HG03095 (cell line): ENCODE results near the gene ACBD5.

ENCODE experiments used
- ATAC-seq: cut with Tn5 transposase; IDR thresholded peaks from one replicate; pipeline ENCODE4 v1.9.1; 2021; ENCODE audit warnings: moderate library complexity; ENCODE audit not compliant: unreplicated experiment

Gene ACBD5

DNA sequence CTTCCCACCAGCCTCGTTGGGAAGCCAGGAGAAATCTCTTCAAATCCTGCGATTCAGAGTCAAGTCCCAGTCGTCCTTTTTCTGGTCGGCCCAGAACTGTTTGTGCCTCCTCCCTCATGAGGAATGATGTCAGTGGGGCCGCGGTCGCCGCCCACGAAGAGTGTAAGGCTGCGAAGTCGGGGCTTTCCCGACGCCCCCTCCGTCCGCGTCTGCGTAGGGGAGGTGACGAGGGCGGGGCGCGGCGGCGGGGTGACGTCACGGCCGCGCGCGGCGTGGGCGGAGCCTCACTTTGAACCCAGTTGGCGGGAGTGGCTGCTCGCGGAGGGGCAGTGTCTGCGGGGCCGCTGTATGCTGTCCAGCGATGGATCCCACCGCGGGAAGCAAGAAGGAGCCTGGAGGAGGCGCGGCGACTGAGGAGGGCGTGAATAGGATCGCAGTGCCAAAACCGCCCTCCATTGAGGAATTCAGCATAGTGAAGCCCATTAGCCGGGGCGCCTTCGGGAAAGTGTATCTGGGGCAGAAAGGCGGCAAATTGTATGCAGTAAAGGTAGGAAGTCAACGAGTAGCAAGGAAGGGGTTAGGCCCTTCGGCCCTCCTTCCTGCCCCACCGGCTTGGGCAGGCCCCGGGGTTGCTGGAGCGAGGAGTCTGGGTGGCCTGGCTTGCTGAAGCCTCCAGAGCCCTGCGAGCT lies 85.4 kb downstream of the ACBD5 start, which contains the start of gene MASTL:
Gene MASTL, plus strand, starts transcription at position 287 of the 689 bp plus-strand sequence. Its CDS starts 75 bp downstream, at position 362.
- ATAC-seq: peak; percentile 85

DNA sequence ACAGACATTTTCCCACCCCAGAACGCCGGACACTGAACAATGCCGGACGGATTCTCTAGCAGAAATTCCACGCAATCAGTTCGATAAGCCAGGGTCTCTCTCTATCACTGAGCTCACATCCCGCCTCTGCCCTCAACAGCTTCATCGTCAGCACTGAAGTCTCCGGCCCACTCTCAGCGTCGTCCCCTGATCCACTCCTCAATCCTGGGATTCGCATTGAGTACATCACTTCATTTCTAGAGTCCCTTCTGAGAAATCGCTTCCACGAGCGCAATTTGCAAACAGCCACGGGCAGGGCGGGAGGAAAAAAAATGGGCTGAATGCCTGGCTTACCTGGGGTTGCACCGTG lies 86.8 kb downstream of the ACBD5 start:
- peak; percentile 6 for ATAC-seq

DNA sequence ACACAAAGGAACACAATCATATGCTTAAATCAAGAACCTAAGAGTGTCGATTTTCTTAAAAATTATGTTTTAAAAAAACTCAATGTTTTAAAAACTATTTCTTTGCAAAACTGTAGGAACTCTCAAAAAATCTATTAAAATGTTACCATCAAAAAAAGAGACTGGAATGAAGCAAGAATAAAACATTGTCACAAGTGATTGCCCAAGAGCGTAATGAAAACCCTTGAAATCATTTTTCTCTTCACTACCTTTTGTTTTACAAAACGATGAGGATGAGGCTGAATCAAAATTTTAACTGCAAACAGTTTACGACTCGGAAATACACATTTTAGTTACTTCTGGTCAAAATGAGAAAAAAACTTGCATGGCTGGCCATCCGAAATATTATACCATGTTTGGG lies 87.3 kb downstream of the ACBD5 start:
- ATAC-seq: no peak

DNA sequence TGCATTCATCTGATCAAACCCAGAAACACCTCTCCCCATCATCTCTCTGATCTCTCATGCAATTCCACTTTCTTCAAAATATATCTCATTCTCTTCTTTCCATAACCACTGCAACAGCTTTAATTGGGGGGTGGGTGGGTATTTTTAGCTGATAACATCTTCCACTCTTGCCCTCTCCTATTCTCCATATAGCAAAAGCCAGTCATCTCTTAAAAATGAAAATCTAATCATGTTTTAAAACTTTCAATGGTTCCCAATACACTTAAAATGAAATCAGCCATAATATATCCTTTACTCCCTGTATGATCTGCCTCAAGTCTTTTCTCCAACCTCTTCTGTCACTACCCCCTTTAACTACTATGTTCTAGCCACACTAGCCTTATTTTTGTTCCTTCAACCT lies 87.9 kb downstream of the ACBD5 start:
- no peak for ATAC-seq

DNA sequence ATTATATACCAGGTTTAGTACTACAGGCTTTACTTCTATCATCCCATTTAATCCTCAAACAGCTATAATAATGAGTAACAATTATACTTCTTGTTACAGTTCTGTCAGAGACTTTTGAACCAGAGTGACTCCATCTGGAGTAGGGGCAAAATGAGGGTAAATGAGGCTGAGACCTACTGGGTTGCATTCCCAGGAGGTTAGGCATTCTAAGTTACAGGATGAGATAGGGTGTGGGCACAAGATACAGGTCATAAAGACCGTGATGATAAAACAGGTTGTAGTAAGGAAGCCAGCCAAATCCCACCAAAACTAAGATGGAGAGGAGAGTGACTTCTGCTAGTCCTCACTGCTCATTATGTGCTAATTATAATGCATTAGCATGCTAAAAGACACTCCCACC lies 90.3 kb downstream of the ACBD5 start:
- ATAC-seq: no peak

DNA sequence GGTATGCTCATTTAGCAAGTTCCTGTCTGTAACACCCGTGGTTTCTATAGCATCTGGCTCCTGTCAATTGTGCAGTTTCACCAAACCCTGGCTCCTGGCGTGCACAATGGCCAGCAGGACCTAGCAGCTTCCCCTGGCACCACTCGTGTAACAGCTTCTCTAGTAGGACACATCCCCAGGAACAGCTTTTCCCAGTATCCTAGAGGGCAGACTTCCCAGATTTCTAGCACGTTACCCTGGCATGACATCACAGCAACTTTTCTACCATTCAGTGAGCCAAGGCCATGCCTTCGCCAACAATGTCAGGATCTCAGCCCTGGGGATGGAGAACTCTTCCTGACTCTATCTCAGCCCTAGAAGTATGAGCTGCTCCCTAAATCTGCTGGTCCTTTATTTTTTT lies 92.9 kb downstream of the ACBD5 start:
- no peak for ATAC-seq

DNA sequence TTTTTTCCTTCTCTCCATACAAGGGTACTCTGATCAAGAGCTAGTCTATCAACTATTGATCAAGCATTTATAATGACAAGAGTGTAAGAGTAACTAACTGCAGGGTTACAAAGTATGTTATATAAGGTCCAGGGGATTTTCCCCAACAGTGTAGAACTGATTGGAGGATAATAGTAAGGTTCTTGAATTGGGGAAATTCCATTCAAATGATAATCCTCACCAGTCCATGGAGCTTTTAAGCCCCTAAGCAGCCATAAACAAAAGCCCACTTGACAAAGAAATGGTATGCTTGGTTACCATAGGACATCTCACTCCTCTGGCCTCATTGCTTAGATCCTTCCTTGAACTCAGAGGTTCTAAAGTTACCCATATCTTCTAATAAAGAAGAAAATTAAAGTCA lies 94.7 kb downstream of the ACBD5 start:
- no peak for ATAC-seq
